Panc1 (cell line): ENCODE measurements around the gene CROT. TPM values are rescaled to one million over a fixed set of nuclear protein-coding genes. Genes with fewer than 3 reads are reported as not detected.

Source experiments
- ATAC-seq: fragments of 200-7000 bp; cut with Tn5 transposase; 2 replicates; pipeline ENCODE4 v1.9.1; 2020; ENCODE audit warnings: mild to moderate bottlenecking, moderate library complexity
- BruUV-seq: library from RNA; stranded (reverse); fragments of 400-500 nt; replicated peaks from 2 replicates; lab custom pipeline; 2021; lab: Mats Ljungman, UMichigan
- CTCF ChIA-PET: fragments of 300-600 bp; sonication (Branson Sonifier 250); formaldehyde crosslinking; loops from one replicate; lab custom pipeline; 2022; ENCODE audit warnings: antibody characterized with exemption; lab: Charles Lee
- POLR2A ChIA-PET: fragments of 300-600 bp; sonication (Branson Sonifier 250); formaldehyde crosslinking; loops from one replicate; lab custom pipeline; 2022; ENCODE audit warnings: antibody characterized with exemption; lab: Charles Lee
- DNase-seq: peaks from one replicate; pipeline ENCODE4 v3.0.0-alpha.2; 2010; ENCODE audit warnings: low read depth, low spot score
- H3K27ac ChIP-seq: 2 replicates; pipeline ENCODE4 v1.5.1; 2011; ENCODE audit warnings: mild to moderate bottlenecking, low read length, inconsistent platforms
- H3K27me3 ChIP-seq: fragments of 200-500 bp; sonication (Bioruptor generic); 2 replicates; pipeline ENCODE4 v1.6.0; 2014; ENCODE audit warnings: low read length, inconsistent platforms; ENCODE audit not compliant: control insufficient read depth, insufficient read depth
- H3K36me3 ChIP-seq: fragments of 200-500 bp; sonication (Bioruptor generic); 2 replicates; pipeline ENCODE4 v1.5.1; 2014; ENCODE audit warnings: inconsistent platforms, mild to moderate bottlenecking, low read length, moderate library complexity; ENCODE audit not compliant: control insufficient read depth, insufficient read depth
- H3K4me1 ChIP-seq: 2 replicates; pipeline ENCODE4 v1.5.1; 2011; ENCODE audit warnings: inconsistent platforms, mild to moderate bottlenecking, low read length, moderate library complexity; ENCODE audit not compliant: control insufficient read depth, insufficient read depth
- H3K4me3 ChIP-seq, 2 experiments: 2 replicates each; pipeline ENCODE4 v1.5.1; 2011 to 2012; ENCODE audit warnings: low read depth in 2 of 2, low read length in 2 of 2, mild to moderate bottlenecking in 2 of 2, inconsistent platforms in 1 of 2, moderate library complexity in 1 of 2
- H3K9me3 ChIP-seq: fragments of 200-500 bp; sonication (Bioruptor generic); 2 replicates; pipeline ENCODE4 v1.5.1; 2014; ENCODE audit warnings: low read depth, mild to moderate bottlenecking, inconsistent platforms, low read length, moderate library complexity; ENCODE audit not compliant: control insufficient read depth, insufficient read depth
- TCF7L2 ChIP-seq: IDR thresholded peaks from 2 replicates; pipeline ENCODE4 v1.6.1; 2011; ENCODE audit warnings: mild to moderate bottlenecking, low read depth, low read length, inconsistent platforms
- in situ Hi-C: cut with HindIII; loops from 2 replicates; pipeline ENCODE4 v1.10.0; 2016; ENCODE audit warnings: low sequenced_read_pairs, low pct_unique_long_range_greater_than_20kb
- intact Hi-C: fragments of 100-400 bp; cut with micrococcal nuclease; formaldehyde crosslinking; loops from one replicate; pipeline ENCODE4 v1.10.0; 2022; ENCODE audit not compliant: unreplicated experiment
- total RNA-seq: library from RNA; stranded (reverse); gene quantifications from one replicate; pipeline ENCODE4 v1.2.1, GENCODE V29; 2021; ENCODE audit not compliant: unreplicated experiment
- TF ChIP-seq, protein P1 (sequence below): fragments of 450-650 bp; IDR thresholded peaks from 2 replicates; pipeline ENCODE4 v1.5.1; 2017; ENCODE audit warnings: mild to moderate bottlenecking
- TF ChIP-seq, protein P2 (sequence below), 2 experiments: IDR thresholded peaks; 2 replicates each; pipeline ENCODE4 v1.6.1; 2011 to 2012; ENCODE audit warnings: low read depth in 2 of 2, control low read depth in 1 of 2, low read length in 1 of 2, mild to moderate bottlenecking in 1 of 2, moderate library complexity in 1 of 2; ENCODE audit not compliant: insufficient read depth in 1 of 2

Gene CROT
- total RNA-seq, 1 experiment from 2014 or later: 9.8 TPM

GRCh38 chr7:87310790-87311419 lies 34.6 kb upstream of the CROT start:
- intact Hi-C loops (no loop called here), in situ Hi-C loops (no loop called here)
- ATAC-seq (no peak), DNase-seq (no peak)
- POLR2A ChIA-PET: no interaction called here
- no peak overlapping the region for H3K4me3 ChIP-seq
- H3K4me1 ChIP-seq: no peaks in the 10 kb centered on the region
- H3K27ac ChIP-seq: no peak overlapping the region
- no TSS peak for BruUV-seq
- TF ChIP-seq, protein P1, sequence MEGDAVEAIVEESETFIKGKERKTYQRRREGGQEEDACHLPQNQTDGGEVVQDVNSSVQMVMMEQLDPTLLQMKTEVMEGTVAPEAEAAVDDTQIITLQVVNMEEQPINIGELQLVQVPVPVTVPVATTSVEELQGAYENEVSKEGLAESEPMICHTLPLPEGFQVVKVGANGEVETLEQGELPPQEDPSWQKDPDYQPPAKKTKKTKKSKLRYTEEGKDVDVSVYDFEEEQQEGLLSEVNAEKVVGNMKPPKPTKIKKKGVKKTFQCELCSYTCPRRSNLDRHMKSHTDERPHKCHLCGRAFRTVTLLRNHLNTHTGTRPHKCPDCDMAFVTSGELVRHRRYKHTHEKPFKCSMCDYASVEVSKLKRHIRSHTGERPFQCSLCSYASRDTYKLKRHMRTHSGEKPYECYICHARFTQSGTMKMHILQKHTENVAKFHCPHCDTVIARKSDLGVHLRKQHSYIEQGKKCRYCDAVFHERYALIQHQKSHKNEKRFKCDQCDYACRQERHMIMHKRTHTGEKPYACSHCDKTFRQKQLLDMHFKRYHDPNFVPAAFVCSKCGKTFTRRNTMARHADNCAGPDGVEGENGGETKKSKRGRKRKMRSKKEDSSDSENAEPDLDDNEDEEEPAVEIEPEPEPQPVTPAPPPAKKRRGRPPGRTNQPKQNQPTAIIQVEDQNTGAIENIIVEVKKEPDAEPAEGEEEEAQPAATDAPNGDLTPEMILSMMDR: no peak
- TF ChIP-seq TCF7L2: no peak
- no peaks in the 10 kb centered on the region for H3K9me3 ChIP-seq
- no peaks in the 10 kb centered on the region for H3K27me3 ChIP-seq
- H3K36me3 ChIP-seq: no peaks in the 10 kb centered on the region
- CTCF ChIA-PET: no interaction called here

DNA sequence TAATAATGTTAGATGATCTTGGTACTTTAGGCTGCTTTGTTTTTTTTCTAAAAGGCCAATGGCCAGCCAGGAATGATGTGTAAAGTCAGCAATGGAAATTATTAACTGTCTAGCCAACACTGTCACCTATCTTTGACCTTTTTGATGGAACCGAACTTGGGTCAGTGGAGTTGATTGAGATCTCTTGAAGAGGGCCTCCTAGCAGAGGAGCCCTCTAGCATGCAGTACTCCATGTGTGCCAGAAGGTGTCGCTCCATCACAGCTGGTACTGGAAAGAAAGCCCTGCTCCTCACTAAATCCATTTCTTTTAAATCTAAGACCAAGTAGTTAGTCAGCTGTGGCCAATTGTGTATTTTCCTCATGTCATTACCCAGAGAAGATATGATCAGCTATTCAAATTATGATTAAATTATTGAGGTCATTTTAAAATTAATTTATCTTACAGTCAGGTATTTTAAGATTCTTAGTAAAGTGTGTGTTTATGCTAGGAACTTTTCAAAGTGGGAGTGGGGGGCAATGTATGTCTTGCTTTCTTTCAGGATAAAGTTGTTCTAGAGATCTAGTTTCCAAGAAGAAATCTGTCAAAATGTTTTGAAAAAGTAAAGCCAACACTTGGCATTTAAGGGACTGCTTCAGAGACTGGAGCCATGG lies 33.1 kb upstream of the CROT start:
- ATAC-seq (peak; percentile 87), DNase-seq (peak; percentile 69)
- in situ Hi-C loops: no loop called here
- Histone ChIP-seq H3K27me3 (no peaks in the 10 kb centered on the region), H3K4me3 (no peak overlapping the region), H3K27ac (no peak overlapping the region), H3K4me1 (no peaks in the 10 kb centered on the region), H3K36me3 (no peaks in the 10 kb centered on the region), H3K9me3 (no peaks in the 10 kb centered on the region)
- CTCF ChIA-PET: no interaction called here
- TF ChIP-seq, protein P1: peak; percentile 95
- TF ChIP-seq, protein P2, sequence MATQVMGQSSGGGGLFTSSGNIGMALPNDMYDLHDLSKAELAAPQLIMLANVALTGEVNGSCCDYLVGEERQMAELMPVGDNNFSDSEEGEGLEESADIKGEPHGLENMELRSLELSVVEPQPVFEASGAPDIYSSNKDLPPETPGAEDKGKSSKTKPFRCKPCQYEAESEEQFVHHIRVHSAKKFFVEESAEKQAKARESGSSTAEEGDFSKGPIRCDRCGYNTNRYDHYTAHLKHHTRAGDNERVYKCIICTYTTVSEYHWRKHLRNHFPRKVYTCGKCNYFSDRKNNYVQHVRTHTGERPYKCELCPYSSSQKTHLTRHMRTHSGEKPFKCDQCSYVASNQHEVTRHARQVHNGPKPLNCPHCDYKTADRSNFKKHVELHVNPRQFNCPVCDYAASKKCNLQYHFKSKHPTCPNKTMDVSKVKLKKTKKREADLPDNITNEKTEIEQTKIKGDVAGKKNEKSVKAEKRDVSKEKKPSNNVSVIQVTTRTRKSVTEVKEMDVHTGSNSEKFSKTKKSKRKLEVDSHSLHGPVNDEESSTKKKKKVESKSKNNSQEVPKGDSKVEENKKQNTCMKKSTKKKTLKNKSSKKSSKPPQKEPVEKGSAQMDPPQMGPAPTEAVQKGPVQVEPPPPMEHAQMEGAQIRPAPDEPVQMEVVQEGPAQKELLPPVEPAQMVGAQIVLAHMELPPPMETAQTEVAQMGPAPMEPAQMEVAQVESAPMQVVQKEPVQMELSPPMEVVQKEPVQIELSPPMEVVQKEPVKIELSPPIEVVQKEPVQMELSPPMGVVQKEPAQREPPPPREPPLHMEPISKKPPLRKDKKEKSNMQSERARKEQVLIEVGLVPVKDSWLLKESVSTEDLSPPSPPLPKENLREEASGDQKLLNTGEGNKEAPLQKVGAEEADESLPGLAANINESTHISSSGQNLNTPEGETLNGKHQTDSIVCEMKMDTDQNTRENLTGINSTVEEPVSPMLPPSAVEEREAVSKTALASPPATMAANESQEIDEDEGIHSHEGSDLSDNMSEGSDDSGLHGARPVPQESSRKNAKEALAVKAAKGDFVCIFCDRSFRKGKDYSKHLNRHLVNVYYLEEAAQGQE (IDR thresholded peaks at IDR 0.05; ENCODE audit: insufficient read depth in 1 of 2, low read depth in 2 of 2, low read length in 1 of 2): no peak
- POLR2A ChIA-PET: no interaction called here
- no TSS peak for BruUV-seq
- intact Hi-C loops: loop anchor here (1.0 kb wide), 1 partner anchor 104 kb away; no protein-coding TSS in a partner anchor
